Stomach smooth muscle (tissue), 2 donors: ENCODE results near the gene MRPS23.

ENCODE experiments used
- H3K27ac ChIP-seq: one replicate; pipeline ENCODE4 v1.7.0; 2013; ENCODE audit warnings: mild to moderate bottlenecking, low read length, inconsistent platforms
- H3K27me3 ChIP-seq, 2 donors: one replicate each; pipeline ENCODE4 v1.7.0; 2013; ENCODE audit warnings: low read length in 2 of 2; ENCODE audit not compliant: insufficient read depth in 2 of 2, control insufficient read depth in 1 of 2
- H3K36me3 ChIP-seq, 2 donors: one replicate each; pipeline ENCODE4 v1.7.0; 2013; ENCODE audit warnings: low read length in 2 of 2; ENCODE audit not compliant: control insufficient read depth in 2 of 2, insufficient read depth in 2 of 2
- H3K4me1 ChIP-seq: one replicate; pipeline ENCODE4 v1.7.0; 2013; ENCODE audit warnings: low read length; ENCODE audit not compliant: control insufficient read depth, insufficient read depth
- H3K4me3 ChIP-seq, 2 donors: one replicate each; pipeline ENCODE4 v1.7.0; 2013; ENCODE audit warnings: low read length in 2 of 2
- H3K9ac ChIP-seq, 2 donors: one replicate each; pipeline ENCODE4 v1.7.0; 2013; ENCODE audit warnings: low read length in 2 of 2, mild to moderate bottlenecking in 1 of 2
- H3K9me3 ChIP-seq, 2 donors: one replicate each; pipeline ENCODE4 v1.7.0; 2013; ENCODE audit warnings: low read length in 2 of 2; ENCODE audit not compliant: control insufficient read depth in 2 of 2
- donor health status: healthy.
- donor health status: Pancreatic carcinoma.

MRPS23 gene

DNA sequence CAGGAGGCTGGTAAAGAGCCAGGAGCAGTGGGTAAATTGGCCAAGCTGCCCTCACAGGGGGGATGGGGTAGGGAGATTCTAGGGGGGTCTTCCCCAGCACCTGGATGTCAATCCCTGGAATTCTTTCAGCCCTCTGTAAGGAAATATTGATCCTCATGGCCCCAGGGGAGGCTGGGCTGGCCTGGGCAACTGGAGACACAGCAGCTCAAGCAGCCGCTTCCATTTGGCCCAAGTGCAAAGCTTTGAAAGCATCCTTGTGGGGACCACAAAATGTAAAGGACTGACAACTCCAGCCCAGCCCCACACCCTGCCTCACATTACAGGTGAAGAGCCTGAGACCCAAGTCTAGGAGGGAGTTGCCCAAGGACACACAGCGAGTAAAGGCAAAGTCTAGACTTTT is 39.4 kb upstream of the MRPS23 start:
- peak overlapping the region in 1 of 2 donors; percentile 73 for H3K9ac ChIP-seq

DNA sequence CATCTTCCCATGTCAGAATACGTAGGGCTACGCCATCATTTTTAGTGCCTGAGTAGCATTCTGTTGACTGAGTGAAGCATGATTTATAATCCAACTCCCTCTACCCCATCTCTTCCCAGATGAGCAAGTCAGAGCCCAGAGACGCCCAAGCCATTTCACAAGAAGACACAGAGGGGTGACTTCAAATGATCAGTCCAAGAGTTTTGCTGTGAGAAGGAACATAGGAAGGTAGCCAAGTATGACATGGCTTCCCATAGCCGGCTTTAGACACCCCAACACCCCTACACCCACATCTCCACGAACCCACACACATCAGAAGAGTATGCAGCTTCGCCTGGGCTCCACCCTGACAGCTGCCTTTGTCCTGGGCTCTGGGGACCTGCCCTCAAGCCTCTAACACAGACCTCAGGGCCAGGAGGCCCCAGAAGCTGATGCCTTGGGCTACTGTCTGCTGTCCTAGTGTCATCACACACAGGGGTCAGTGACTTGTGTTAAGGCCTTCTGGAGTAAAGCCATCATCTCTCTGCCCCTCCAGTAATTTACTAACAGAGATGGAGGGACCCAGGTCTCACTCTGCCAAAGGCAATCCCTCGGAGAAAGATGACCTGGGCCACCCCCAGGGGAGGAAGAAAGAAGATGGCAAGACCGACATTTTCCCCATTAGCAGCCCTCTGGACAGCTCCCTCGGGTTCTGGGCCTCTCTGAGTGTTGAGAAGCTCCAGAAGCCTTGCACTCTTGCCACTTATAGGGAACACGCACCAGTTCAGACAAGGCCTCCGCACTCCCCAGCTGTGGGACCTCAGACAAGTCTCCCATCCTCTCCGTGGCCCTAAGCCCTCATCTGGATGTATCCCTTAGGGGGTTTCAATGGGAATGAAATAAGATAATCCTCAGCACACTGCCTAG is 38.7 kb upstream of the MRPS23 start:
- peak overlapping the region in 1 of 2 donors; percentile 29 for H3K9ac ChIP-seq
- peak overlapping the region; percentile 98 for H3K27ac ChIP-seq

More for the DNA sequence above, 39.4 kb upstream of the MRPS23 start:
- Histone ChIP-seq H3K4me1 (peaks cover 65% of the 10 kb centered on the region), H3K9me3 (no peaks in the 10 kb centered on the region), H3K27ac (peak overlapping the region; percentile 98), H3K4me3 (no peak overlapping the region), H3K36me3 (peaks cover 8% of the 10 kb centered on the region in 2 donors), H3K27me3 (no peaks in the 10 kb centered on the region)

DNA sequence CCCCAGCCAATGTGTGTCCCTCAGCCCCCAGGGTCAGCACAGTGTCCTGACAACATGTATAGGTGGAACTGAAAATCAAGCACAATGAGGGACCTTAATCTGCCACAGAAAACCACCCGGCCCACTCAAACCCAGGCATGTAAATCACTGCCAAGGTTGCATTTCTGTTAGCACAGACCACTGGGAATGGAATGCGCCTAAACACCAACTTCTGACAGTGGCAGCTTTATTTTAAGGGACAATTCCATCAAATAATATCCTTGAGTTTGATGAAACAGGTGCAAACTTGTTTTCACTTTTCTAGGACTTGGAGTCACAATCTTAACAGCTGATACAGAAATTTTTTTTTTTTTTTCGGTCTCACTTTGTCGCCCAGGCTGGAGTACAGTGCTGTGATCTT is 37.3 kb upstream of the MRPS23 start:
- Histone ChIP-seq H3K9me3 (no peaks in the 10 kb centered on the region), H3K36me3 (peaks cover 13 to 18% of the 10 kb centered on the region in 2 donors), H3K4me1 (peaks cover 49% of the 10 kb centered on the region), H3K27me3 (no peaks in the 10 kb centered on the region), H3K9ac (no peak overlapping the region), H3K4me3 (no peak overlapping the region), H3K27ac (peak overlapping the region; percentile 31)

More for the DNA sequence above, 38.7 kb upstream of the MRPS23 start:
- Histone ChIP-seq H3K27me3 (no peaks in the 10 kb centered on the region), H3K9me3 (no peaks in the 10 kb centered on the region), H3K4me3 (peak overlapping the region in 1 of 2 donors; percentile 22), H3K36me3 (peaks cover 8 to 12% of the 10 kb centered on the region in 2 donors), H3K4me1 (peaks cover 63% of the 10 kb centered on the region)

DNA sequence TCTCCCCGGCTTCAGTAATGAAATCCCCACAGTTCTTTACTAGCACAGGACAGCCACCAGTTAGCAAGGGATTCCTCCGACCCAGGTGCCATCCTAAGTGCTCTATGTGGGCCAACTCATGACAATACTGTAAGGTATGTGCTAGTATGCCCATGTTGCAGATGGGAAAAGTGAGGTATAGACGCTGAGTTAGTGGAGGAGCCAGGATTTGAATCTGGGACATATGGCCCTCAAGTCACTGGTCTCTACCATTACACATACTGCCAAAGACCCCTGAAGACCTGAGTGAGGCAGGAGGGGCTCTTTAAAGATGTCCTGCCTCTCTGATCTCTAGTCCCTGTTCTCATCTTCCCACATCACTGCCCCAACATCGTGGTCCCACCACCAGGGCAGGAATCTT is 36.2 kb upstream of the MRPS23 start:
- no peak overlapping the region for H3K9ac ChIP-seq
- no peaks in the 10 kb centered on the region for H3K27me3 ChIP-seq
- H3K9me3 ChIP-seq: no peaks in the 10 kb centered on the region
- peaks cover 49% of the 10 kb centered on the region for H3K4me1 ChIP-seq
- H3K36me3 ChIP-seq: peaks cover 13 to 18% of the 10 kb centered on the region in 2 donors
- H3K4me3 ChIP-seq: no peak overlapping the region
- H3K27ac ChIP-seq: no peak overlapping the region

DNA sequence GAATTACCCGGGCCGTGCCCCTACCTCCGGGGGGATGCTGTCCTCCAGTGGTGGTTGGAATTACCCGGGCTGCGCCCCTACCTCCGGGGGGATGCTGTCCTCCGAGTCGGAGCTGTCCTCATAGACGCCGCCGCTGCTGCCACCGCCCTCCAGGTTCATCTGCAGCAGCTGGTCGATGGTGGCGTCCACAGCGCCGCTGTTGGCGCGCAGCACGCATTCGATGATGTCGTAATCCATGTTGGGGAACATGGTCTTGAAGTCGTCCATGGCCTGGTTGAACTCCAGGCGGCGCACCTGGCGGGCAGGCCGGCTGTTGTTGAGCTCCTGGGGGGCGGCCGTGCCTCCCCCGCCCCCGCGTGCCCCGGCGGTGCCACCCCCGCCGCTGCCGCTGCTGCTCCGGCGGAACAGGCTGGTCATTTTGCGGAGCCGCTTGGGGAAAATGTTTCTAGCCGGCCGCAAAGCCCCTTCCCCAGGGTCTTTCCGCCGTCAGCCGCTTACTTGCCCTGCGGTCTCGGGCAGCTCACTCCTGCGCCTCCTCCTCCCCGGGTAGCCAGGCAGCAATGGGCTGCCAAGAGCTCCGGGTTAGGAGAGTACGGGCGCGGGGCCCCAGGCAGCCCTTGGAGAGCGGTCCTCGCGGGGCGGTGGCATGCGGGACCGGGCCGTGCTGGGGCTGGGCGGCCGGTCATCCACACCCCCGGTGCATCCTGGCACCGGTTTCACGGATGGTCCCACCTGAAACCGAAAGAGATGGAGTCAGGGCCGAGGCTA is 35.5 kb upstream of the MRPS23 start:
- Histone ChIP-seq H3K9ac (no peak overlapping the region), H3K36me3 (peaks cover 13 to 18% of the 10 kb centered on the region in 2 donors), H3K27me3 (no peaks in the 10 kb centered on the region), H3K4me1 (peaks cover 49% of the 10 kb centered on the region), H3K27ac (no peak overlapping the region), H3K4me3 (no peak overlapping the region), H3K9me3 (no peaks in the 10 kb centered on the region)

DNA sequence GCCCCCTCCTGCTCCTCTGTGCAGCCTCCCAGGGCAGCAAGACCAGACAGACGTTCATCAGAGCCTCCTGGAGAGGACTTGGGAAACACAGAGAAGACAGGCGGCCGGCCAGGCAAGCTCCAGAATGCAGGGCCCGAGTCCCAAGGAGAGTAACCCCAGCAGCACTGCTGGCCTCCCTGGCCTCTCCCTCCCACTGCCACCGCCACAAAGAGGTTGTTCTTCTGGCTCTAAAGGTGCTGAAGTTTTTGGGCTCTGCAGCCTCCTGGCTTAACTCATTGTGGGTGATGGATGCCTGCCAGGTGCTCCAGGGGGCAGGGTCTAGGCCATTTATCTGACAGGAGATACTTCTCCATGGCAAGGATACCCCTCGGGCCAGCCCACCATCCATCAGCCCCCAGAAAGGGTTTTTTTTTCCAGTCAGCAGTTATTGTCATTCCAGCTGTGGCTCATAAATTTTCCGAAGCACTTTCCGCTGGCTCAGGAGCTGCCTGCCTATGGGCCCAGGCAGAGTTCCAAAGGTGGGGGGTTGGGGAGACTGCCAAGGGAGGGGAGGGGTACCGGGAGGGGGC is 32.0 kb upstream of the MRPS23 start:
- Histone ChIP-seq H3K36me3 (peaks cover 13 to 33% of the 10 kb centered on the region in 2 donors), H3K27ac (peak overlapping the region; percentile 80), H3K9ac (peak overlapping the region; percentile 2 to 5), H3K4me1 (peaks cover 46% of the 10 kb centered on the region), H3K27me3 (no peaks in the 10 kb centered on the region), H3K4me3 (peak overlapping the region in 1 of 2 donors; percentile 40), H3K9me3 (no peaks in the 10 kb centered on the region)

DNA sequence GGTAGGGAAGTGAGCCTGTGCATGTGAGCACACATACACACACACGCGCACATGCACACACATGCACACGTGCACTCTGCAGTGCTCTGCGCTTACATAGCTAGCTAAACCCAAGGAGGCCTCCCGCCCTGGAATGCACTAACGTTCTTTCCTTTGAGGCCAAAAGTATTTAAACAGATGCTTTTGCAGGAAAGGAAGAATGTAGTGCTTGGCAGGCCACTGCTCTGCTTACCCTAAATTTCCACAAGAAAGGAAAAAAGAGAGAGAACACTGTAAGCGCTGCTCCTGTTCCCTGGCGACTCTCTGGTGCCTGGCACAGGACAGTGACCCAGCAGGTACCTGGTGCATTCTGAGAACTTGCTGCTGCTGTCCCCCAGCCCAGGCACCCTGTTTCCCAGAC is 31.3 kb upstream of the MRPS23 start:
- H3K9me3 ChIP-seq: no peaks in the 10 kb centered on the region
- no peaks in the 10 kb centered on the region for H3K27me3 ChIP-seq
- peak overlapping the region; percentile 80 for H3K27ac ChIP-seq
- peak overlapping the region in 1 of 2 donors; percentile 40 for H3K4me3 ChIP-seq
- peaks cover 53% of the 10 kb centered on the region for H3K4me1 ChIP-seq
- H3K9ac ChIP-seq: peak overlapping the region in 1 of 2 donors; percentile 2
- peaks cover 19 to 35% of the 10 kb centered on the region in 2 donors for H3K36me3 ChIP-seq

DNA sequence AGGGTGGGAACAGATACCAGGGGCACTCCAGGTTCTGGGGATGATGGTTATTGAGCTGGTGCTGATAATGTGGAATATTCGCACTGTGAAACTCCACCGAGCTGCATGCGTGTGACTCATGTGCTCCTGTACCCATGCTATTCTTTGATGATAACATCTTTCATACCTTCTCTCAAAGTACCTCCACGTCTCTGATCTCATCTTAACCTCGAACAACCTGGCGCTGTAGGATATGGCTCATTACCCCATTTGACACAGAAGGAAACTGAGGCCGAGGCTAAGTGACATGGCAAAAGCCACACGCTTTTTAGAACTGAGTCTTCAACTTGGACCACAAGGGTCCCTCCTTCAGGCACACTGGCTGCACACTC is 30.2 kb upstream of the MRPS23 start:
- H3K4me3 ChIP-seq: peak overlapping the region in 1 of 2 donors; percentile 22
- no peaks in the 10 kb centered on the region for H3K9me3 ChIP-seq
- peak overlapping the region; percentile 13 to 52 for H3K9ac ChIP-seq
- peak overlapping the region; percentile 80 for H3K27ac ChIP-seq
- H3K27me3 ChIP-seq: no peaks in the 10 kb centered on the region
- H3K4me1 ChIP-seq: peaks cover 64% of the 10 kb centered on the region
- peaks cover 18 to 34% of the 10 kb centered on the region in 2 donors for H3K36me3 ChIP-seq

DNA sequence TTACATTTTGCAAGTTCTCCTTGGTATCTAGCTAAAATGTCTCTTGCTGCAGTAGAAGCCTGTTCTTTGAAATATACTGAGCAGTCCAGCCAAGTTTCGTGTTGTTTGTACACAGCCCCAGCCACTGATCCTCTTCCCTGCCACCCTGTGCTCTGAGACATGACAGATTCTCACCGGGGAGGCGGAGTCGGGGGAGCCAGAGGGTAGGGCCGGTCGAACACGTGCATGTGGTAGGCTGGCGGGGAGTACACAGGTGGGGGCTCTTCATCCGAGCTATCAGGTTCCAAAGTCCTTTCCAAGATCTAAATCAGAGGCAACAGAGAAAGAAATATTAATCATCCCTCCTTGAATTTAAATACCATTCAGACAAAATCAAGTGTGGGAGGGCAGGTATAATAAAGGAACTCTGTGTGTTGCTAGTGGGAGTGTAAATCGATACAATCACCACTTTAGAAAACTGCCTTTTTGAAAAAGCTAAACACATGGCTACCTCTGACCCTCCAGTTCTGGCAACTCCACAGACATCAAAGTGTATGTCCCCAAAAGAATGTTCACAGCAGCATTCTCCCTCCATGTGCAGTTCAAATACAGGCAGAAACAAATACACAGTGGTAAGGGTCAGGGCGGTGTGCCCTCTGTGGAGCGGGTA is 29.7 kb upstream of the MRPS23 start:
- H3K9me3 ChIP-seq: no peaks in the 10 kb centered on the region
- H3K36me3 ChIP-seq: peaks cover 13 to 29% of the 10 kb centered on the region in 2 donors
- no peak overlapping the region for H3K4me3 ChIP-seq
- H3K27me3 ChIP-seq: no peaks in the 10 kb centered on the region
- H3K4me1 ChIP-seq: peaks cover 68% of the 10 kb centered on the region
- peak overlapping the region; percentile 13 to 52 for H3K9ac ChIP-seq
- H3K27ac ChIP-seq: peak overlapping the region; percentile 80

DNA sequence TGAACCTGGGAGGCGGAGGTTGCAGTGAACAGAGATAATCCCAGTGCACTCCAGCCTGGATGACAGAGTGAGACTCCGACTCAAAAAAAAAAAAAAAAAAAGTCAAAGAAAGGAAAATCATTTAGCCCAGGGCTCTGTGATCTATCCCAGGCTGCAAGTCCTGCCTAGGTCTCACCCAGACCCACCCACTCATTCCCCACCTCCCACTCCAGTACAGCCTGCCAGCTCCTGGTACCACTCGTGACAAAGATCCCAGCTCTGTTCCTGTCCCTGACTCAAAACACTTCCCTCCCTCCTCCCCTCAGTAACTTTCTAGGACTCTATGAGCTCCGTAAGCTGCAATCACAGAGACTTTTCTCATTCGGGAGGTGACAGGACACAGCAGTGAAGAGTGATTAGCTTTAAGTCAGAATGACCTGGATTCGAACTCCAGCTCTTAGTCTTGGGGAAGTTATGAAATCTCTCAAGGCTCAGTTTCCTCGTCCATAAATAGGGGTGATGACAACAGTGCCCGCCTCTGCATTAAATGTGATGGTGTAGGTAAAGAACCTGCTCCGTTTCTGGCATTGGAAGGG is 28.0 kb upstream of the MRPS23 start:
- Histone ChIP-seq H3K9me3 (no peaks in the 10 kb centered on the region), H3K4me1 (peaks cover 81% of the 10 kb centered on the region), H3K9ac (peak overlapping the region in 1 of 2 donors; percentile 21), H3K36me3 (peaks cover 13 to 24% of the 10 kb centered on the region in 2 donors), H3K4me3 (no peak overlapping the region), H3K27ac (peak overlapping the region; percentile 96), H3K27me3 (no peaks in the 10 kb centered on the region)
